Activated CD8-positive, alpha-beta T cell treated with anti-CD3 and anti-CD28 coated beads, Interleukin-2, amount 10 ng/mL, durations not matched to agents 7 days and 5 days (primary cell): ENCODE measurements around the gene ANKLE1. TPM values are rescaled to one million over a fixed set of nuclear protein-coding genes. Genes with fewer than 3 reads are reported as not detected.

Source experiments
- ATAC-seq: fragments of 150-1000 bp; cut with Tn5 transposase; one replicate; pipeline ENCODE4 v1.10.0; 2021; ENCODE audit warnings: moderate library complexity
- CTCF ChIA-PET: fragments of 350-600 bp; sonication (Branson Sonifier 250); formaldehyde crosslinking; loops from one replicate; lab custom pipeline; 2021; ENCODE audit warnings: antibody characterized with exemption; lab: Charles Lee
- POLR2A ChIA-PET: fragments of 350-600 bp; sonication (Branson Sonifier 250); formaldehyde crosslinking; loops from one replicate; lab custom pipeline; 2021; ENCODE audit warnings: antibody characterized with exemption; lab: Charles Lee
- DNase-seq: peaks from one replicate; pipeline ENCODE4 v3.0.0-alpha.2; 2020
- H3K27ac Mint-ChIP-seq: one replicate; pipeline ENCODE4 v1.8.0; 2021; ENCODE audit warnings: mild to moderate bottlenecking, mixed read lengths
- H3K27me3 Mint-ChIP-seq: one replicate; pipeline ENCODE4 v1.8.0; 2021; ENCODE audit warnings: low read depth, mixed read lengths
- H3K36me3 Mint-ChIP-seq: one replicate; pipeline ENCODE4 v1.8.0; 2021; ENCODE audit warnings: low read depth, mixed read lengths
- H3K4me1 Mint-ChIP-seq: one replicate; pipeline ENCODE4 v1.8.0; 2021; ENCODE audit warnings: low read depth, mixed read lengths
- H3K4me3 Mint-ChIP-seq: one replicate; pipeline ENCODE4 v1.8.0; 2021; ENCODE audit warnings: mild to moderate bottlenecking, mixed read lengths
- H3K9me3 Mint-ChIP-seq: one replicate; pipeline ENCODE4 v1.8.0; 2022; ENCODE audit warnings: mixed read lengths; ENCODE audit not compliant: insufficient read depth
- total RNA-seq, 2 experiments: library from RNA; stranded (reverse); gene quantifications; one replicate each; pipeline ENCODE4 v1.2.3, GENCODE V29; 2021

Gene ANKLE1
- total RNA-seq, 2 experiments from 2014 or later, result 10.7 to 13.8 TPM

GRCh38 chr19:17331045-17331558 lies 49.4 kb downstream of the ANKLE1 start:
- CTCF ChIA-PET, result interaction anchor here (1.1 to 1.8 kb wide), 3 partner anchors 12 to 55 kb away, joined by 3 to 7 read pairs (median 5); no protein-coding TSS in a partner anchor
- ATAC-seq, result no peak
- peaks cover 4% of the 10 kb centered on the region for H3K27me3 Mint-ChIP-seq

GRCh38 chr19:17332360-17332676 lies 50.6 kb downstream of the ANKLE1 start:
- DNase-seq (no peak), ATAC-seq (no peak)
- H3K4me1 Mint-ChIP-seq, result peaks cover 34% of the 10 kb centered on the region
- H3K9me3 Mint-ChIP-seq, result no peaks in the 10 kb centered on the region
- ChIA-PET POLR2A (interaction anchor here (0.6 to 0.7 kb wide), 2 partner anchors 16 to 20 kb away, joined by 3 read pairs; no protein-coding TSS in a partner anchor), CTCF (interaction anchor here (1.1 to 4.2 kb wide), 5 partner anchors 12 to 59 kb away, joined by 3 to 27 read pairs (median 5); partner anchors contain the start of gene DDA1)
- H3K4me3 Mint-ChIP-seq, result no peak overlapping the region
- peaks cover 16% of the 10 kb centered on the region for H3K36me3 Mint-ChIP-seq
- H3K27me3 Mint-ChIP-seq, result peaks cover 4% of the 10 kb centered on the region
- H3K27ac Mint-ChIP-seq, result no peak overlapping the region

More at GRCh38 chr19:17331045-17331558, 49.4 kb downstream of the ANKLE1 start:
- no peaks in the 10 kb centered on the region for H3K9me3 Mint-ChIP-seq
- peak; percentile 21 for DNase-seq
- peaks cover 16% of the 10 kb centered on the region for H3K36me3 Mint-ChIP-seq
- no peak overlapping the region for H3K27ac Mint-ChIP-seq
- H3K4me3 Mint-ChIP-seq, result no peak overlapping the region
- H3K4me1 Mint-ChIP-seq, result peaks cover 33% of the 10 kb centered on the region
- POLR2A ChIA-PET, result no interaction called here

- ChIA-PET POLR2A (interaction anchor here (0.7 to 1.5 kb wide), 5 partner anchors 20 to 107 kb away, joined by 3 to 5 read pairs (median 3); partner anchors contain the start of genes DDA1, MRPL34 and OCEL1), CTCF (interaction anchor here (0.8 to 4.2 kb wide), 9 partner anchors 11 to 72 kb away, joined by 3 to 27 read pairs (median 4); partner anchors contain the start of gene DDA1)
- no peak for ATAC-seq
- DNase-seq, result peak; percentile 63
- peaks cover 16% of the 10 kb centered on the region for H3K36me3 Mint-ChIP-seq
- no peaks in the 10 kb centered on the region for H3K9me3 Mint-ChIP-seq
- H3K27me3 Mint-ChIP-seq, result peaks cover 4% of the 10 kb centered on the region
- H3K4me3 Mint-ChIP-seq, result peak overlapping the region; percentile 38
- peaks cover 35% of the 10 kb centered on the region for H3K4me1 Mint-ChIP-seq
- H3K27ac Mint-ChIP-seq, result peak overlapping the region; percentile 61
These were observed 51.2 kb downstream of the ANKLE1 start for GRCh38 chr19:17332677-17333581.

- H3K4me1 Mint-ChIP-seq, result peaks cover 44% of the 10 kb centered on the region
- ChIA-PET POLR2A (interaction anchor here (0.7 to 1.5 kb wide), 5 partner anchors 21 to 108 kb away, joined by 3 to 5 read pairs (median 4); partner anchors contain the start of genes DDA1, MRPL34 and OCEL1), CTCF (interaction anchor here (0.8 to 4.2 kb wide), 8 partner anchors 10 to 208 kb away, joined by 3 to 27 read pairs (median 4); partner anchors contain the start of gene DDA1)
- DNase-seq, result peak; percentile 88
- H3K9me3 Mint-ChIP-seq, result no peaks in the 10 kb centered on the region
- peak overlapping the region; percentile 89 for H3K27ac Mint-ChIP-seq
- peaks cover 4% of the 10 kb centered on the region for H3K27me3 Mint-ChIP-seq
- H3K36me3 Mint-ChIP-seq, result peaks cover 21% of the 10 kb centered on the region
- peak overlapping the region; percentile 84 for H3K4me3 Mint-ChIP-seq
- ATAC-seq, result peak; percentile 23
These were observed 52.1 kb downstream of the ANKLE1 start for GRCh38 chr19:17333611-17334413.

- peak; percentile 97 for DNase-seq
- peaks cover 22% of the 10 kb centered on the region for H3K36me3 Mint-ChIP-seq
- H3K4me3 Mint-ChIP-seq, result peak within 1 kb of the TSS; percentile 84
- H3K4me1 Mint-ChIP-seq, result peaks cover 45% of the 10 kb centered on the region
- H3K27ac Mint-ChIP-seq, result peak within 1 kb of the TSS; percentile 89
- no peaks in the 10 kb centered on the region for H3K9me3 Mint-ChIP-seq
- ChIA-PET CTCF (interaction anchor here (0.9 to 4.2 kb wide), 9 partner anchors 11 to 209 kb away, joined by 3 to 27 read pairs (median 3); partner anchors contain the start of gene DDA1), POLR2A (interaction anchor here (0.8 to 1.5 kb wide), 4 partner anchors 22 to 109 kb away, joined by 3 to 5 read pairs (median 4); partner anchors contain the start of genes DDA1, MRPL34 and OCEL1)
- peaks cover 3% of the 10 kb centered on the region for H3K27me3 Mint-ChIP-seq
- ATAC-seq, result peak; percentile 62
These were observed 53.0 kb downstream of the ANKLE1 start, which contains the start of gene ANO8 for GRCh38 chr19:17334414-17335409. ANO8 (minus strand) TSS chr19:17334855; CDS start chr19:17334670, 185 bp downstream.

GRCh38 chr19:17335575-17335974 lies 53.9 kb downstream of the ANKLE1 start:
- H3K36me3 Mint-ChIP-seq, result peaks cover 21% of the 10 kb centered on the region
- H3K4me3 Mint-ChIP-seq, result peak overlapping the region; percentile 48
- peaks cover 45% of the 10 kb centered on the region for H3K4me1 Mint-ChIP-seq
- ChIA-PET CTCF (interaction anchor here (0.9 to 4.2 kb wide), 4 partner anchors 10 to 151 kb away, joined by 3 to 27 read pairs (median 4); partner anchors contain the start of gene DDA1), POLR2A (interaction anchor here (0.6 to 1.2 kb wide), 3 partner anchors 12 to 84 kb away, joined by 3 read pairs; partner anchors contain the start of genes DDA1 and MVB12A)
- no peaks in the 10 kb centered on the region for H3K27me3 Mint-ChIP-seq
- DNase-seq, result no peak
- H3K9me3 Mint-ChIP-seq, result no peaks in the 10 kb centered on the region
- no peak for ATAC-seq
- no peak overlapping the region for H3K27ac Mint-ChIP-seq

Other genes starting within 250 kb of the ANKLE1 start
- gene HAUS8, start 206.4 kb upstream of the ANKLE1 start, total RNA-seq, result 10 to 100 TPM; 66.0 to 66.7 TPM
- gene MYO9B, start 206.1 kb upstream of the ANKLE1 start, total RNA-seq, result 100 to 1,000 TPM; 276 to 280 TPM
- 10 to 100 TPM; 26.5 to 27.9 TPM for gene USE1, start 66.5 kb upstream of the ANKLE1 start, total RNA-seq
- gene OCEL1, start 55.7 kb upstream of the ANKLE1 start, total RNA-seq, result 10 to 100 TPM; 24.3 to 28.3 TPM
- 1 to 10 TPM; 4.1 to 4.3 TPM for gene NR2F6, start 36.0 kb upstream of the ANKLE1 start, total RNA-seq
- not detected for gene USHBP1, start 17.2 kb upstream of the ANKLE1 start, total RNA-seq
- gene BABAM1, start 14.5 kb upstream of the ANKLE1 start, total RNA-seq, result 100 to 1,000 TPM; 116 to 117 TPM
- gene ABHD8, start 21.5 kb downstream of the ANKLE1 start, total RNA-seq, result 1 to 10 TPM; 8.9 to 9.7 TPM
- 100 to 1,000 TPM; 112 to 126 TPM for gene MRPL34, start 24.0 kb downstream of the ANKLE1 start, total RNA-seq
- gene DDA1, start 27.7 kb downstream of the ANKLE1 start, total RNA-seq, result 10 to 100 TPM; 44.6 to 49.8 TPM
- gene ANO8, start 53.0 kb downstream of the ANKLE1 start, total RNA-seq, result 10 to 100 TPM; 13.6 to 16.4 TPM
- gene GTPBP3, start 55.7 kb downstream of the ANKLE1 start, total RNA-seq, result 10 to 100 TPM; 38.6 to 39.4 TPM
- under 1 TPM in 1 of 2 experiments, not detected in 1; 0.11 TPM for gene PLVAP, start 95.4 kb downstream of the ANKLE1 start, total RNA-seq
- gene CCDC194, start 112.3 kb downstream of the ANKLE1 start, total RNA-seq, result 1 to 10 TPM; 4.7 to 4.8 TPM
- gene BST2, start 123.7 kb downstream of the ANKLE1 start, total RNA-seq, result 100 to 1,000 TPM; 222 to 230 TPM
- gene MVB12A, start 138.1 kb downstream of the ANKLE1 start, total RNA-seq, result 10 to 100 TPM; 36.6 to 40.3 TPM
- gene TMEM221, start 166.8 kb downstream of the ANKLE1 start, total RNA-seq, result not detected
- gene NXNL1, start 179.0 kb downstream of the ANKLE1 start, total RNA-seq, result not detected
- gene SLC27A1, start 188.6 kb downstream of the ANKLE1 start, total RNA-seq, result 1 to 10 TPM; 7.3 to 7.4 TPM
- gene PGLS, start 229.7 kb downstream of the ANKLE1 start, total RNA-seq, result 10 to 100 TPM; 94.0 to 99.9 TPM